ENCODE results near the gene WBP1. TPM values are rescaled to one million over a fixed set of nuclear protein-coding genes. Genes with fewer than 3 reads are reported as not detected.

Gene WBP1
- total and polyA plus RNA-seq, 10 of the 15 experiments (the other 5 are each of a cell fraction or from before 2014, with no cell fraction given), result 4.2 to 76.8 (median 43.8) TPM

DNA sequence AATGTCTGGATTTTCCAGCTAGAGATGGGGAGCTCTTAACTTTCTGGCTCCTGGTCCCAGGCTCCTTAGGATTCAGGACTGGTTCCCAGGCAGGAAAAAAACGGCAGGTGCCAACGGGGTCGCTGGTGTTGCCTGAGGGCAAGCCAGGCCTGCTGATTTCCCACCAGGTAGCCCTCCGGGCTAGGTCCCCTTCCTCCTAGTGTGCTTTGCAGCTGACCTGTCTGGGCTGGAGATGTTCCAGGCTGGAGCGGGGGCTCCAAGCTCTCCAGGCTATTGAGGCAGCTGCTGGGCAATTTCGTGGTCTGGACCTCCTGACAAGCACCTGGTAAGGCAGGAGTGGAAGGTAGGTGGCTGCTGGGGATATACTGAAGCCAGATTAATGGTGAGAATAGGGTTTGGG, 16.2 kb downstream of the WBP1 start:
- no peaks in the 10 kb centered on the region for H3K9me3 ChIP-seq (replicated peaks; ENCODE audit: control insufficient read depth, insufficient read depth, low read length)
- H3K4me2 ChIP-seq (ENCODE audit: control insufficient read depth, insufficient read depth), result no peak overlapping the region
- no peak overlapping the region for H3K4me3 ChIP-seq
- ChIA-PET SMC1A (ENCODE audit: uncharacterized antibody, unreplicated experiment) (interaction anchor here (0.6 to 2.4 kb wide), 7 partner anchors 8 to 225 kb away, joined by 3 to 11 read pairs (median 3); partner anchors contain the start of genes CCDC142, PCGF1 and TTC31), POLR2A (interaction anchor here (0.6 to 1.6 kb wide), 6 partner anchors 8 to 112 kb away, joined by 3 to 5 read pairs (median 3); partner anchors contain the start of genes CCDC142 and MOGS), RAD21 (ENCODE audit: unreplicated experiment) (interaction anchor here (1.0 to 1.2 kb wide), 2 partner anchors 16 to 225 kb away, joined by 3 to 4 read pairs; partner anchors contain the start of gene WBP1), CTCF (interaction anchor here (0.7 to 2.6 kb wide), 5 partner anchors 8 to 225 kb away, joined by 3 to 10 read pairs (median 3); partner anchors contain the start of genes C2orf81, CCDC142, TTC31 and WBP1)
- no peaks in the 10 kb centered on the region for H4K20me1 ChIP-seq (ENCODE audit: control insufficient read depth, insufficient read depth)
- ATAC-seq (no peak), FAIRE-seq (no peak), DNase-seq (ENCODE audit: low read depth, low spot score) (no peak)
- 0 out of 2 replicates have a peak, but pooled peaks cover 6% of the 10 kb centered on the region for H3K4me1 ChIP-seq (ENCODE audit: control insufficient read depth, insufficient read depth, low read length)
- H3K9ac ChIP-seq (ENCODE audit: control insufficient read depth, insufficient read depth, low read length), result no peak overlapping the region
- peaks cover 10% of the 10 kb centered on the region for H3K79me2 ChIP-seq (ENCODE audit: control insufficient read depth, insufficient read depth, low read length)
- no peaks in the 10 kb centered on the region for H3K27me3 ChIP-seq (replicated peaks in 1 of 2; ENCODE audit: control insufficient read depth in 2 of 2, insufficient read depth in 2 of 2, low read length in 1 of 2)
- H2AFZ ChIP-seq (ENCODE audit: control insufficient read depth, low read depth, low read length), result no peak overlapping the region
- intact Hi-C loops (cut with micrococcal nuclease; ENCODE audit: unreplicated experiment) (no loop called here), in situ Hi-C loops (cut with MboI) (no loop called here)
- WGBS (ENCODE audit: insufficient coverage, insufficient replicate concordance, low lambda C conversion rate, missing lambda C conversion rate), result 91% methylated on average over 6 of the region's 6 CpGs
- no peak overlapping the region for H3K27ac ChIP-seq (ENCODE audit: control insufficient read depth, insufficient read depth)
- peaks cover 0 to 3% of the 10 kb centered on the region in 2 experiments; a peak in 2 of 4 replicates for H3K36me3 ChIP-seq (ENCODE audit: control insufficient read depth in 2 of 2, insufficient read depth in 2 of 2, low read length in 1 of 2)
- BruUV-seq (replicated peaks), result no TSS peak
- TF ChIP-seq NFIC (IDR thresholded peaks at IDR 0.05; ENCODE audit: low read depth, low read length), result no peak
- no peak for TF ChIP-seq EZH2 (IDR thresholded peaks at IDR 0.05; ENCODE audit: borderline replicate concordance, control insufficient read depth, low read depth, low read length)
- TF ChIP-seq, protein P1, sequence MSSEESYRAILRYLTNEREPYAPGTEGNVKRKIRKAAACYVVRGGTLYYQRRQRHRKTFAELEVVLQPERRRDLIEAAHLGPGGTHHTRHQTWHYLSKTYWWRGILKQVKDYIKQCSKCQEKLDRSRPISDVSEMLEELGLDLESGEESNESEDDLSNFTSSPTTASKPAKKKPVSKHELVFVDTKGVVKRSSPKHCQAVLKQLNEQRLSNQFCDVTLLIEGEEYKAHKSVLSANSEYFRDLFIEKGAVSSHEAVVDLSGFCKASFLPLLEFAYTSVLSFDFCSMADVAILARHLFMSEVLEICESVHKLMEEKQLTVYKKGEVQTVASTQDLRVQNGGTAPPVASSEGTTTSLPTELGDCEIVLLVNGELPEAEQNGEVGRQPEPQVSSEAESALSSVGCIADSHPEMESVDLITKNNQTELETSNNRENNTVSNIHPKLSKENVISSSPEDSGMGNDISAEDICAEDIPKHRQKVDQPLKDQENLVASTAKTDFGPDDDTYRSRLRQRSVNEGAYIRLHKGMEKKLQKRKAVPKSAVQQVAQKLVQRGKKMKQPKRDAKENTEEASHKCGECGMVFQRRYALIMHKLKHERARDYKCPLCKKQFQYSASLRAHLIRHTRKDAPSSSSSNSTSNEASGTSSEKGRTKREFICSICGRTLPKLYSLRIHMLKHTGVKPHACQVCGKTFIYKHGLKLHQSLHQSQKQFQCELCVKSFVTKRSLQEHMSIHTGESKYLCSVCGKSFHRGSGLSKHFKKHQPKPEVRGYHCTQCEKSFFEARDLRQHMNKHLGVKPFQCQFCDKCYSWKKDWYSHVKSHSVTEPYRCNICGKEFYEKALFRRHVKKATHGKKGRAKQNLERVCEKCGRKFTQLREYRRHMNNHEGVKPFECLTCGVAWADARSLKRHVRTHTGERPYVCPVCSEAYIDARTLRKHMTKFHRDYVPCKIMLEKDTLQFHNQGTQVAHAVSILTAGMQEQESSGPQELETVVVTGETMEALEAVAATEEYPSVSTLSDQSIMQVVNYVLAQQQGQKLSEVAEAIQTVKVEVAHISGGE (CRISPR knock-in tag; IDR thresholded peaks at IDR 0.05), result no peak
- TF ChIP-seq, protein P2, sequence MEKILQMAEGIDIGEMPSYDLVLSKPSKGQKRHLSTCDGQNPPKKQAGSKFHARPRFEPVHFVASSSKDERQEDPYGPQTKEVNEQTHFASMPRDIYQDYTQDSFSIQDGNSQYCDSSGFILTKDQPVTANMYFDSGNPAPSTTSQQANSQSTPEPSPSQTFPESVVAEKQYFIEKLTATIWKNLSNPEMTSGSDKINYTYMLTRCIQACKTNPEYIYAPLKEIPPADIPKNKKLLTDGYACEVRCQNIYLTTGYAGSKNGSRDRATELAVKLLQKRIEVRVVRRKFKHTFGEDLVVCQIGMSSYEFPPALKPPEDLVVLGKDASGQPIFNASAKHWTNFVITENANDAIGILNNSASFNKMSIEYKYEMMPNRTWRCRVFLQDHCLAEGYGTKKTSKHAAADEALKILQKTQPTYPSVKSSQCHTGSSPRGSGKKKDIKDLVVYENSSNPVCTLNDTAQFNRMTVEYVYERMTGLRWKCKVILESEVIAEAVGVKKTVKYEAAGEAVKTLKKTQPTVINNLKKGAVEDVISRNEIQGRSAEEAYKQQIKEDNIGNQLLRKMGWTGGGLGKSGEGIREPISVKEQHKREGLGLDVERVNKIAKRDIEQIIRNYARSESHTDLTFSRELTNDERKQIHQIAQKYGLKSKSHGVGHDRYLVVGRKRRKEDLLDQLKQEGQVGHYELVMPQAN (conservative IDR thresholded peaks at IDR 0.05), result no peak
- TF ChIP-seq HDAC6 (IDR thresholded peaks at IDR 0.05; ENCODE audit: unreplicated experiment), result no peak
- TF ChIP-seq ZNF24 (IDR thresholded peaks at IDR 0.05), result no peak
- no peak for TF ChIP-seq PAX8 (IDR thresholded peaks at IDR 0.05)
- no peak for TF ChIP-seq NRF1 (conservative IDR thresholded peaks at IDR 0.05; ENCODE audit: low read depth, low read length)
- no peak for TF ChIP-seq POLR2AphosphoS2 (IDR thresholded peaks at IDR 0.05; ENCODE audit: low read depth, low read length)
- no peak for TF ChIP-seq NR2F1 (conservative IDR thresholded peaks at IDR 0.05)
- TF ChIP-seq, protein P3, sequence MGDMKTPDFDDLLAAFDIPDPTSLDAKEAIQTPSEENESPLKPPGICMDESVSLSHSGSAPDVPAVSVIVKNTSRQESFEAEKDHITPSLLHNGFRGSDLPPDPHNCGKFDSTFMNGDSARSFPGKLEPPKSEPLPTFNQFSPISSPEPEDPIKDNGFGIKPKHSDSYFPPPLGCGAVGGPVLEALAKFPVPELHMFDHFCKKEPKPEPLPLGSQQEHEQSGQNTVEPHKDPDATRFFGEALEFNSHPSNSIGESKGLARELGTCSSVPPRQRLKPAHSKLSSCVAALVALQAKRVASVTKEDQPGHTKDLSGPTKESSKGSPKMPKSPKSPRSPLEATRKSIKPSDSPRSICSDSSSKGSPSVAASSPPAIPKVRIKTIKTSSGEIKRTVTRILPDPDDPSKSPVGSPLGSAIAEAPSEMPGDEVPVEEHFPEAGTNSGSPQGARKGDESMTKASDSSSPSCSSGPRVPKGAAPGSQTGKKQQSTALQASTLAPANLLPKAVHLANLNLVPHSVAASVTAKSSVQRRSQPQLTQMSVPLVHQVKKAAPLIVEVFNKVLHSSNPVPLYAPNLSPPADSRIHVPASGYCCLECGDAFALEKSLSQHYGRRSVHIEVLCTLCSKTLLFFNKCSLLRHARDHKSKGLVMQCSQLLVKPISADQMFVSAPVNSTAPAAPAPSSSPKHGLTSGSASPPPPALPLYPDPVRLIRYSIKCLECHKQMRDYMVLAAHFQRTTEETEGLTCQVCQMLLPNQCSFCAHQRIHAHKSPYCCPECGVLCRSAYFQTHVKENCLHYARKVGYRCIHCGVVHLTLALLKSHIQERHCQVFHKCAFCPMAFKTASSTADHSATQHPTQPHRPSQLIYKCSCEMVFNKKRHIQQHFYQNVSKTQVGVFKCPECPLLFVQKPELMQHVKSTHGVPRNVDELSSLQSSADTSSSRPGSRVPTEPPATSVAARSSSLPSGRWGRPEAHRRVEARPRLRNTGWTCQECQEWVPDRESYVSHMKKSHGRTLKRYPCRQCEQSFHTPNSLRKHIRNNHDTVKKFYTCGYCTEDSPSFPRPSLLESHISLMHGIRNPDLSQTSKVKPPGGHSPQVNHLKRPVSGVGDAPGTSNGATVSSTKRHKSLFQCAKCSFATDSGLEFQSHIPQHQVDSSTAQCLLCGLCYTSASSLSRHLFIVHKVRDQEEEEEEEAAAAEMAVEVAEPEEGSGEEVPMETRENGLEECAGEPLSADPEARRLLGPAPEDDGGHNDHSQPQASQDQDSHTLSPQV (IDR thresholded peaks at IDR 0.05), result no peak
- TF ChIP-seq RFX5 (IDR thresholded peaks at IDR 0.05; ENCODE audit: low read depth, low read length), result no peak
- TF ChIP-seq ZSCAN29 (IDR thresholded peaks at IDR 0.05), result no peak
- no peak for TF ChIP-seq TCF12 (IDR thresholded peaks at IDR 0.05; ENCODE audit: low read depth, low read length)
- TF ChIP-seq ATF7 (IDR thresholded peaks at IDR 0.05; ENCODE audit: low read depth), result no peak
- no peak for TF ChIP-seq JUNB (IDR thresholded peaks at IDR 0.05)
